Naive thymus-derived CD4-positive, alpha-beta T cell (primary cell): ENCODE measurements around the gene ANGPTL2. TPM values are rescaled to one million over a fixed set of nuclear protein-coding genes. Genes with fewer than 3 reads are reported as not detected.
"Not testable (repeated sequence)": the region's sequence is repeated elsewhere in the genome, so short reads cannot be mapped to it uniquely, and the experiment has no call there.

Experiments
- ATAC-seq: fragments of 150-1000 bp; cut with Tn5 transposase; 2 replicates; pipeline ENCODE4 v1.10.0; 2021; ENCODE audit warnings: mild to moderate bottlenecking, moderate library complexity
- CTCF ChIA-PET: fragments of 350-600 bp; sonication (Branson Sonifier 250); formaldehyde crosslinking; loops from one replicate; lab custom pipeline; 2021; ENCODE audit warnings: antibody characterized with exemption; lab: Charles Lee
- POLR2A ChIA-PET: fragments of 350-600 bp; sonication (Branson Sonifier 250); formaldehyde crosslinking; loops from one replicate; lab custom pipeline; 2021; ENCODE audit warnings: antibody characterized with exemption, inconsistent platforms; lab: Charles Lee
- DNase-seq, 9 donors: peaks; one replicate each; pipeline versions ENCODE4 v3.0.0 to v3.0.0-alpha.2; 2020 to 2022; ENCODE audit warnings: mixed read lengths in 1 of 9
- H3K27ac ChIP-seq: one replicate; pipeline ENCODE4 v1.7.0; 2013; ENCODE audit warnings: mild to moderate bottlenecking, low read depth, low read length, moderate library complexity
- H3K27me3 ChIP-seq, 2 donors: one replicate each; pipeline ENCODE4 v1.7.0; 2013; ENCODE audit warnings: low read length in 2 of 2, mild to moderate bottlenecking in 2 of 2, moderate library complexity in 2 of 2; ENCODE audit not compliant: control insufficient read depth in 2 of 2, insufficient read depth in 2 of 2
- H3K36me3 ChIP-seq, 3 experiments: 1 replicate in 2 of 3; 2 replicates in 1 of 3; pipeline ENCODE4 v1.7.0; 2013; ENCODE audit warnings: low read length in 3 of 3, mild to moderate bottlenecking in 3 of 3, moderate library complexity in 1 of 3; ENCODE audit not compliant: insufficient read depth in 3 of 3, control insufficient read depth in 2 of 3
- H3K4me1 ChIP-seq, 2 donors: one replicate each; pipeline ENCODE4 v1.7.0; 2013; ENCODE audit warnings: low read length in 2 of 2, mild to moderate bottlenecking in 2 of 2, moderate library complexity in 1 of 2; ENCODE audit not compliant: control insufficient read depth in 2 of 2, insufficient read depth in 2 of 2
- H3K4me3 ChIP-seq: 2 replicates; pipeline ENCODE4 v1.7.0; 2013; ENCODE audit warnings: mild to moderate bottlenecking, low read length
- H3K9me3 ChIP-seq, 3 experiments: 1 replicate in 2 of 3; 2 replicates in 1 of 3; pipeline ENCODE4 v1.7.0; 2013; ENCODE audit warnings: low read length in 3 of 3; ENCODE audit not compliant: control insufficient read depth in 2 of 3
- H3K27ac Mint-ChIP-seq, 9 donors: one replicate each; pipeline ENCODE4 v1.8.0; 2020 to 2022; ENCODE audit warnings: mixed read lengths in 9 of 9, mild to moderate bottlenecking in 8 of 9, moderate library complexity in 5 of 9, inconsistent platforms in 2 of 9
- H3K27me3 Mint-ChIP-seq, 5 donors: one replicate each; pipeline ENCODE4 v1.8.0; 2021 to 2022; ENCODE audit warnings: mixed read lengths in 5 of 5, mild to moderate bottlenecking in 1 of 5
- H3K36me3 Mint-ChIP-seq, 5 donors: one replicate each; pipeline ENCODE4 v1.8.0; 2020 to 2022; ENCODE audit warnings: mixed read lengths in 5 of 5, mild to moderate bottlenecking in 3 of 5, inconsistent platforms in 1 of 5
- H3K4me1 Mint-ChIP-seq, 7 donors: one replicate each; pipeline ENCODE4 v1.8.0; 2020 to 2022; ENCODE audit warnings: mixed read lengths in 7 of 7, mild to moderate bottlenecking in 3 of 7, inconsistent platforms in 1 of 7
- H3K4me3 Mint-ChIP-seq, 10 donors: one replicate each; pipeline ENCODE4 v1.8.0; 2020 to 2022; ENCODE audit warnings: mild to moderate bottlenecking in 10 of 10, mixed read lengths in 10 of 10, moderate library complexity in 6 of 10, inconsistent platforms in 2 of 10
- H3K9me3 Mint-ChIP-seq, 11 donors: one replicate each; pipeline ENCODE4 v1.8.0; 2020 to 2022; ENCODE audit warnings: mixed read lengths in 11 of 11, mild to moderate bottlenecking in 4 of 11, inconsistent platforms in 1 of 11, moderate library complexity in 1 of 11
- intact Hi-C, 2 donors: fragments of 100-400 bp; cut with micrococcal nuclease; formaldehyde crosslinking; loops; one replicate each; pipeline ENCODE4 v1.15.1; 2023
- polyA plus RNA-seq, 2 donors: library from polyadenylated mRNA; unstranded; fragments of 300-500 nt; fragmentation: Illumina TruSeq; gene quantifications; one replicate each; pipeline ENCODE4 v1.2.3, GENCODE V29; 2021
- total RNA-seq, 6 experiments: library from RNA in 5 of 6; stranded (reverse) in 5 of 6; gene quantifications; 1 replicate in 5 of 6; 2 replicates in 1 of 6; pipeline ENCODE4 v1.2.3 and lab custom pipeline; 2021 to 2026

The ANGPTL2 gene
- total and polyA plus RNA-seq, 7 experiments from 2014 or later: not detected

GRCh38 chr9:127147251-127147650 is 24.8 kb upstream of the ANGPTL2 start:
- Mint-ChIP-seq H3K4me1 (no peaks in the 10 kb centered on the region), H3K9me3 (peaks cover 0 to 9% (median 1%) of the 10 kb centered on the region in 11 donors), H3K36me3 (peaks cover 0 to 6% (median 0%) of the 10 kb centered on the region in 5 donors), H3K27ac (peak overlapping the region in 1 of 9 donors; percentile 13), H3K4me3 (no peak overlapping the region), H3K27me3 (peaks cover 0 to 40% (median 0%) of the 10 kb centered on the region in 5 donors)
- intact Hi-C loops: no loop called here
- H3K36me3 ChIP-seq: no peaks in the 10 kb centered on the region
- ChIA-PET CTCF (no interaction called here), POLR2A (no interaction called here)
- H3K27ac ChIP-seq: no peak overlapping the region
- H3K4me1 ChIP-seq: no peaks in the 10 kb centered on the region
- no peak for DNase-seq
- no peak overlapping the region for H3K4me3 ChIP-seq
- no peaks in the 10 kb centered on the region for H3K9me3 ChIP-seq
- no peak for ATAC-seq
- no peaks in the 10 kb centered on the region for H3K27me3 ChIP-seq

- H3K9me3 ChIP-seq, POLR2A ChIA-PET, H3K4me1 ChIP-seq, H3K4me3 ChIP-seq, H3K9me3 Mint-ChIP-seq, DNase-seq, CTCF ChIA-PET, intact Hi-C loops, H3K27ac ChIP-seq, H3K27ac Mint-ChIP-seq, H3K4me1 Mint-ChIP-seq, H3K36me3 ChIP-seq, H3K4me3 Mint-ChIP-seq, ATAC-seq, H3K27me3 ChIP-seq, H3K36me3 Mint-ChIP-seq: not testable (repeated sequence)
- peaks cover 0 to 40% (median 0%) of the 10 kb centered on the region in 5 donors for H3K27me3 Mint-ChIP-seq
These were observed 24.4 kb upstream of the ANGPTL2 start for GRCh38 chr9:127146841-127147240.

DNA sequence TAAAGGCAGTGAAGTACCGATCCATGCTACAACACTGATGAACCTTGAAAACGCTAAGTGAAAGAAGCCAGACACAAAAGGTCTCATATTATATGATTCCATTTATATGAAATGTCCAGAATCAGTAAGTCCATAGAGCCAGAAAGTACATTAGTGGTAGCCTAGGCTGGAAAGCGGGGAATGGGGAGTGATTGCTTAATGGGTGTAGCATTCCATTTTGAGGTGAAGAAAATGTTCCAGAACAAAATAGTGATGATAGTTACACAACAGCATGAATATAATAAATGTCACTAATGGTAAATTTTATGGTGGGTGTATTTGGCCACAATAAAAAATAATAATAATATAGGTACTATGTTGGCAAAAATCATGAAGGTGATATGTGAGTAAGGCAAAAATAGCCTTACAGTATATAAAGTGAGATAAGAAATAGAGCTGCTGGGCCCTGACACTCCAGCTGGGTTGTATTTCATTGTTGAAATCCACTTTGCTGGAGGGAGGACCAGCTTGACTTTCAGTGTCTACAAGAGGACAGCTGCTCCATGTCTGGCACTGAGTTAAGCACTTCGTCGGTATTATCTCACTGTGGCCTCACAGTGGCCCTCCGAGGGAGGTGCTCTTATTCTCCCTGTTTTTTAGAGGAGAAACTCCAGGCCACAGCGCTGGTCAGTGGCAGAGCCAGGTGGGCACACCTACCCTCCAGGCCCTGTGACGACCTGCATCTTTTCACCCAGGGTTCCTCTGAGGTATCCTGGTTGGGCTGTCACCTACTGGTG is 22.4 kb upstream of the ANGPTL2 start:
- H3K4me1 ChIP-seq: no peaks in the 10 kb centered on the region
- no peaks in the 10 kb centered on the region for H3K27me3 ChIP-seq
- ChIA-PET CTCF (no interaction called here), POLR2A (no interaction called here)
- no peak overlapping the region for H3K4me3 ChIP-seq
- Mint-ChIP-seq H3K4me1 (no peaks in the 10 kb centered on the region), H3K27ac (no peak overlapping the region), H3K36me3 (peaks cover 0 to 6% (median 0%) of the 10 kb centered on the region in 5 donors), H3K27me3 (peaks cover 0 to 39% (median 0%) of the 10 kb centered on the region in 5 donors), H3K4me3 (no peak overlapping the region), H3K9me3 (peaks cover 0 to 9% (median 1%) of the 10 kb centered on the region in 11 donors)
- intact Hi-C loops: no loop called here
- H3K9me3 ChIP-seq: no peaks in the 10 kb centered on the region
- no peaks in the 10 kb centered on the region for H3K36me3 ChIP-seq
- DNase-seq (no peak), ATAC-seq (no peak)
- no peak overlapping the region for H3K27ac ChIP-seq

DNA sequence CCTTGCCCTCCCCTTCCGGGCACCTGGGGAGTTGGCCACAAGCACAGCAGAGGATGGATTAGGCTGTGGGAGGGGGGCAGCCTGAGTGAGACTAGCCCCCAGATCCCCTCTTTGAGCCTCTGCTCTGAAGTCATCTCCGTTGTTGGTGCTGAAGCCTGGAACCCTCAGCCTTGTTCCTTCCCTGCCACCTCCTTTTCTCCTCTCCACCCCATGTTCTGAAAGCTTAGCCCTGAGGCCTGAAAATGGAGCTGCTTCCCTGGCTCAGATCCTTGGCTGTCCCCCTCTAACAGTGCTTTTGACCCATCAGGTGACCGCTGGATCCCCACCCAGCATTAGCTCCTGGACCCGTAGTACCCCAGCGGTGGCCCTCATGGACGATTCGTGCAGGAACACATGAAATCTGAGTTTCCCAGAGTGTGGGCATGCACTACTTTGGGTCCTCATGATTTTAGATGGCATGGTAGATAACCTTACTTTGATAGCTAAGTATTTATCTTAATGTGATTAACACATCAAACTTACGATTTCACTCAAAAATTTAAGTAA is 21.6 kb upstream of the ANGPTL2 start:
- H3K27me3 Mint-ChIP-seq: peaks cover 0 to 39% (median 0%) of the 10 kb centered on the region in 5 donors
- CTCF ChIA-PET: no interaction called here

DNA sequence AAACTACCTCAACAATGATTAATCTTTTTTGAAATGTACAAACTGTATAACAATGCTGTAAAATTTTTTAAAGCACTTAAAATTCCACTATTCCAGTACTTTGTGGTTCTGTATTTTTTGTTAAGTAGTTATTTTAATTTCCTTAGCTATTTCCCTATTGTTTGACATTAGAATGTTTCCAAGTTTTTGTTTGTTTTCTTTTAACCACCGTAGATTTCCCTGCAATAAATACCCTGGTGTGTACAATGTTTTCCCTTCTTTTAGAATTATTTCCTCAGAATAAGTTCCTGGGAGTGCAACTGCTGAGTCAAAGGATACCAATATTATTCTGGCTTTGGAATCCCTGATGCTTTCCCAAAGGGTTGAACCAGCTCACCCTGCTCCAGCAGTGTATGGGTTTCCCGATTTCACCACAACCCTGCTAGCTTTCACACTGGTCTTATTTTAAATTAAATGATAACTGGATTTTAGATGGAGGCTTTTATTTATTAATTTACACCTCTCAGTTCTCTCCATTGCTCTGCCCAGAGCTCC is 20.6 kb upstream of the ANGPTL2 start:
- Histone ChIP-seq H3K27me3 (no peaks in the 10 kb centered on the region), H3K9me3 (no peaks in the 10 kb centered on the region), H3K27ac (no peak overlapping the region), H3K36me3 (no peaks in the 10 kb centered on the region), H3K4me1 (no peaks in the 10 kb centered on the region), H3K4me3 (no peak overlapping the region)
- no peak for DNase-seq
- H3K4me1 Mint-ChIP-seq: no peaks in the 10 kb centered on the region
- ATAC-seq: no peak
- ChIA-PET CTCF (no interaction called here), POLR2A (no interaction called here)
- no peak overlapping the region for H3K27ac Mint-ChIP-seq
- intact Hi-C loops: no loop called here
- peaks cover 0 to 36% (median 0%) of the 10 kb centered on the region in 5 donors for H3K27me3 Mint-ChIP-seq
- H3K9me3 Mint-ChIP-seq: peaks cover 0 to 9% (median 1%) of the 10 kb centered on the region in 11 donors
- H3K36me3 Mint-ChIP-seq: peaks cover 0 to 6% (median 0%) of the 10 kb centered on the region in 5 donors
- no peak overlapping the region for H3K4me3 Mint-ChIP-seq

More for the DNA sequence above, 21.6 kb upstream of the ANGPTL2 start:
- Histone ChIP-seq H3K9me3 (no peaks in the 10 kb centered on the region), H3K4me1 (no peaks in the 10 kb centered on the region), H3K27me3 (no peaks in the 10 kb centered on the region), H3K36me3 (no peaks in the 10 kb centered on the region), H3K27ac (no peak overlapping the region), H3K4me3 (no peak overlapping the region)
- Mint-ChIP-seq H3K36me3 (peaks cover 0 to 6% (median 0%) of the 10 kb centered on the region in 5 donors), H3K9me3 (peaks cover 0 to 9% (median 1%) of the 10 kb centered on the region in 11 donors), H3K4me3 (no peak overlapping the region), H3K27ac (no peak overlapping the region), H3K4me1 (no peaks in the 10 kb centered on the region)
- ATAC-seq (no peak), DNase-seq (no peak)
- POLR2A ChIA-PET: no interaction called here
- intact Hi-C loops: no loop called here

GRCh38 chr9:127142291-127142690 is 19.9 kb upstream of the ANGPTL2 start:
- no peak overlapping the region for H3K4me3 ChIP-seq
- no peak for DNase-seq
- peaks cover 0 to 35% (median 0%) of the 10 kb centered on the region in 5 donors for H3K27me3 Mint-ChIP-seq
- ChIA-PET POLR2A (no interaction called here), CTCF (no interaction called here)
- H3K27me3 ChIP-seq: no peaks in the 10 kb centered on the region
- no peaks in the 10 kb centered on the region for H3K4me1 Mint-ChIP-seq
- no peak overlapping the region for H3K27ac ChIP-seq
- no peaks in the 10 kb centered on the region for H3K36me3 ChIP-seq
- no peaks in the 10 kb centered on the region for H3K9me3 ChIP-seq
- no peak overlapping the region for H3K27ac Mint-ChIP-seq
- intact Hi-C loops: no loop called here
- H3K9me3 Mint-ChIP-seq: peaks cover 0 to 6% (median 1%) of the 10 kb centered on the region in 11 donors
- no peaks in the 10 kb centered on the region for H3K4me1 ChIP-seq
- H3K36me3 Mint-ChIP-seq: peaks cover 0 to 5% (median 0%) of the 10 kb centered on the region in 5 donors
- H3K4me3 Mint-ChIP-seq: no peak overlapping the region
- no peak for ATAC-seq
